Liver (tissue), 9 donors: Measurements from ENCODE around the gene ZMAT5. TPM values are rescaled to one million over a fixed set of nuclear protein-coding genes. Genes with fewer than 3 reads are reported as not detected.

ENCODE experiments used
- DNase-seq: peaks from one replicate; pipeline ENCODE4 v3.0.0-alpha.2; 2017; ENCODE audit warnings: low spot score
- H3K27ac ChIP-seq, 2 donors: one replicate each; pipeline ENCODE4 v1.7.0; 2013; ENCODE audit warnings: inconsistent platforms in 2 of 2, low read length in 2 of 2, control low read depth in 1 of 2, low read depth in 1 of 2, mild to moderate bottlenecking in 1 of 2
- H3K27me3 ChIP-seq, 4 donors: one replicate each; pipeline versions ENCODE4 v1.6.1 to v1.7.0; 2013; ENCODE audit warnings: low read length in 3 of 4, inconsistent platforms in 1 of 4, mild to moderate bottlenecking in 1 of 4, moderate library complexity in 1 of 4; ENCODE audit not compliant: control insufficient read depth in 4 of 4, insufficient read depth in 4 of 4
- H3K36me3 ChIP-seq, 4 donors: one replicate each; pipeline versions ENCODE4 v1.6.1 to v1.7.0; 2013; ENCODE audit warnings: low read length in 3 of 4, mild to moderate bottlenecking in 3 of 4, low read depth in 1 of 4, moderate library complexity in 1 of 4; ENCODE audit not compliant: control insufficient read depth in 4 of 4, insufficient read depth in 3 of 4
- H3K4me1 ChIP-seq, 4 donors: one replicate each; pipeline versions ENCODE4 v1.6.1 to v1.7.0; 2013; ENCODE audit warnings: low read length in 3 of 4, mild to moderate bottlenecking in 3 of 4, moderate library complexity in 1 of 4; ENCODE audit not compliant: control insufficient read depth in 4 of 4, insufficient read depth in 4 of 4
- H3K4me3 ChIP-seq, 3 donors: one replicate each; pipeline versions ENCODE4 v1.6.1 to v1.7.0; 2013; ENCODE audit warnings: low read length in 3 of 3, control low read depth in 1 of 3, low read depth in 1 of 3, mild to moderate bottlenecking in 1 of 3
- H3K9ac ChIP-seq, 2 donors: one replicate each; pipeline ENCODE4 v1.7.0; 2013; ENCODE audit warnings: low read length in 2 of 2, mild to moderate bottlenecking in 2 of 2, moderate library complexity in 2 of 2, control low read depth in 1 of 2, low read depth in 1 of 2
- H3K9me3 ChIP-seq, 4 donors: one replicate each; pipeline versions ENCODE4 v1.6.1 to v1.7.0; 2013; ENCODE audit warnings: low read length in 3 of 4; ENCODE audit not compliant: control insufficient read depth in 4 of 4
- ATF3 ChIP-seq: IDR thresholded peaks from 2 replicates; pipeline ENCODE4 v1.6.1; 2016; ENCODE audit warnings: antibody characterized with exemption
- CTCF ChIP-seq: fragments of 150-350 bp; IDR thresholded peaks from 2 replicates; pipeline ENCODE4 v1.5.1; 2017; ENCODE audit warnings: improper control_type of control experiment, low read depth, low read length; ENCODE audit not compliant: missing input control
- EGR1 ChIP-seq, 2 donors: IDR thresholded peaks; 2 replicates each; pipeline ENCODE4 v1.6.1; 2016 to 2018; ENCODE audit warnings: antibody characterized with exemption in 2 of 2, low read depth in 2 of 2
- FOXA1 ChIP-seq: IDR thresholded peaks from 2 replicates; pipeline ENCODE4 v1.6.1; 2016; ENCODE audit warnings: antibody characterized with exemption
- FOXA2 ChIP-seq: IDR thresholded peaks from 2 replicates; pipeline ENCODE4 v1.6.1; 2016; ENCODE audit warnings: antibody characterized with exemption
- GABPA ChIP-seq, 2 donors: IDR thresholded peaks in 1 of 2; conservative IDR thresholded peaks in 1 of 2; 2 replicates each; pipeline ENCODE4 v1.6.1; 2016; ENCODE audit warnings: antibody characterized with exemption in 2 of 2, mild to moderate bottlenecking in 1 of 2, moderate library complexity in 1 of 2
- HNF4A ChIP-seq, 2 donors: conservative IDR thresholded peaks; 2 replicates each; pipeline ENCODE4 v1.6.1; 2016; ENCODE audit warnings: antibody characterized with exemption in 2 of 2, mild to moderate bottlenecking in 2 of 2
- HNF4G ChIP-seq: IDR thresholded peaks from 2 replicates; pipeline ENCODE4 v1.6.1; 2016; ENCODE audit warnings: antibody characterized with exemption
- JUND ChIP-seq, 2 donors: IDR thresholded peaks; 2 replicates each; pipeline ENCODE4 v1.6.1; 2016; ENCODE audit warnings: antibody characterized with exemption in 2 of 2
- MAX ChIP-seq: IDR thresholded peaks from 2 replicates; pipeline ENCODE4 v1.6.1; 2016; ENCODE audit warnings: antibody characterized with exemption
- NR2F2 ChIP-seq: IDR thresholded peaks from 2 replicates; pipeline ENCODE4 v1.6.1; 2016; ENCODE audit warnings: antibody characterized with exemption
- RAD21 ChIP-seq, 2 donors: IDR thresholded peaks; 2 replicates each; pipeline ENCODE4 v1.6.1; 2016; ENCODE audit warnings: antibody characterized with exemption in 2 of 2, mild to moderate bottlenecking in 2 of 2
- REST ChIP-seq: IDR thresholded peaks from 2 replicates; pipeline ENCODE4 v1.6.1; 2016; ENCODE audit warnings: antibody characterized with exemption, mild to moderate bottlenecking
- RXRA ChIP-seq, 2 donors: IDR thresholded peaks; 2 replicates each; pipeline ENCODE4 v1.6.1; 2017 to 2018; ENCODE audit warnings: antibody characterized with exemption in 2 of 2, mild to moderate bottlenecking in 1 of 2
- SP1 ChIP-seq: IDR thresholded peaks from 2 replicates; pipeline ENCODE4 v1.6.1; 2018; ENCODE audit warnings: antibody characterized with exemption, mild to moderate bottlenecking
- TAF1 ChIP-seq: conservative IDR thresholded peaks from 2 replicates; pipeline ENCODE4 v1.6.1; 2016; ENCODE audit warnings: antibody characterized with exemption, mild to moderate bottlenecking
- YY1 ChIP-seq: IDR thresholded peaks from 2 replicates; pipeline ENCODE4 v1.6.1; 2016; ENCODE audit warnings: antibody characterized with exemption, mild to moderate bottlenecking
- ZBTB33 ChIP-seq: IDR thresholded peaks from 2 replicates; pipeline ENCODE4 v1.6.1; 2016; ENCODE audit warnings: antibody characterized with exemption
- WGBS: extraction: QIAGEN DNeasy Blood & Tissue Kit; methylation state at CpG from one replicate; pipeline ENCODE4 v1.1.7; 2013; 5-methylcytosine and 5-hydroxymethylcytosine counted together
- polyA plus RNA-seq, 2 donors: library from polyadenylated mRNA; stranded (reverse) in 1 of 2; unstranded in 1 of 2; fragments of 200-250 nt in 1 of 2; fragments of >200 nt in 1 of 2; fragmentation: Nextera tagmentation in 1 of 2; extraction: Ambion mirVana in 1 of 2; gene quantifications; one replicate each; pipeline versions ENCODE4 v1.2.1 to v1.2.3, GENCODE V29; 2013 to 2015
- total RNA-seq, 2 donors: library from RNA; depleted of rRNA; stranded (reverse); fragments of >200 nt; gene quantifications; one replicate each; pipeline ENCODE4 v1.2.3, GENCODE V29; 2014
- donor health status: healthy.
- donor health status: healthy.
- donor health status: healthy.
- donor health status: healthy.
- donor health status: healthy.

Gene ZMAT5
- total and polyA plus RNA-seq, 4 donors = 9.2 to 18.8 (median 13.5) TPM

GRCh38 chr22:29702000-29702930, 64.5 kb downstream of the ZMAT5 start:
- no peaks in the 10 kb centered on the region for H3K36me3 ChIP-seq
- no peaks in the 10 kb centered on the region for H3K4me1 ChIP-seq
- H3K9ac ChIP-seq = no peak overlapping the region
- no peaks in the 10 kb centered on the region for H3K27me3 ChIP-seq
- no peak overlapping the region for H3K27ac ChIP-seq
- no peak overlapping the region for H3K4me3 ChIP-seq
- no peaks in the 10 kb centered on the region for H3K9me3 ChIP-seq
- TF ChIP-seq REST = no peak
- no peak for TF ChIP-seq RAD21 (IDR thresholded peaks at IDR 0.05)
- no peak for TF ChIP-seq YY1
- TF ChIP-seq JUND (IDR thresholded peaks at IDR 0.05) = no peak
- no peak for TF ChIP-seq EGR1 (IDR thresholded peaks at IDR 0.05; ENCODE audit: low read depth in 2 of 2)
- TF ChIP-seq GABPA (IDR thresholded peaks at IDR 0.05 in 1 of 2, conservative IDR thresholded peaks at IDR 0.05 in 1 of 2) = no peak
- TF ChIP-seq SP1 = no peak
- TF ChIP-seq ZBTB33 = no peak
- no peak for TF ChIP-seq HNF4G
- no peak for TF ChIP-seq MAX
- no peak for TF ChIP-seq FOXA2
- TF ChIP-seq NR2F2 = no peak
- TF ChIP-seq RXRA (IDR thresholded peaks at IDR 0.05) = no peak
- TF ChIP-seq TAF1 = no peak
- TF ChIP-seq HNF4A (conservative IDR thresholded peaks at IDR 0.05) = no peak
- no peak for TF ChIP-seq FOXA1
- TF ChIP-seq ATF3 = no peak
- TF ChIP-seq CTCF = no peak
- DNase-seq = no peak
- WGBS = 38% methylated on average over 14 of the region's 14 CpGs
